C4-2B (cell line): ENCODE measurements around the gene CATSPER1.

Experiments
- CTCF ChIP-seq: fragments of 450-650 bp; conservative IDR thresholded peaks from 2 replicates; pipeline ENCODE4 v1.5.1; 2017; ENCODE audit warnings: mild to moderate bottlenecking
- ZFX ChIP-seq: fragments of 450-650 bp; IDR thresholded peaks from 2 replicates; pipeline ENCODE4 v1.6.1; 2017

- TF ChIP-seq ZFX, result peak; percentile 44
- TF ChIP-seq CTCF, result no peak
Observed at GRCh38 chr11:66070604-66071380, 44.5 kb upstream of the CATSPER1 start.
